Measurements from ENCODE around the gene GOLGA8B. TPM values are rescaled to one million over a fixed set of nuclear protein-coding genes. Genes with fewer than 3 reads are reported as not detected.
"Not testable (repeated sequence)": the region's sequence is repeated elsewhere in the genome, so short reads cannot be mapped to it uniquely, and the experiment has no call there.

Gene GOLGA8B
- total RNA-seq (1 to 10 TPM; 5.3 to 9.3 (median 6.0) TPM), polyA plus RNA-seq (1 to 10 TPM; 2.3 to 4.4 (median 3.9) TPM)
- long read RNA-seq, donor 1, partial matches to known transcripts: 1 of 2 reads
- long read RNA-seq, donor 1, other reads (novel, unspliced or antisense): 1 of 2 reads
- long read RNA-seq, donor 2, partial matches to known transcripts: 7 of 12 reads
- long read RNA-seq, donor 2, other reads (novel, unspliced or antisense): 5 of 12 reads

- Histone ChIP-seq H3K4me3 (peak within 1 kb of the TSS; percentile 71), H3K27me3 (ENCODE audit: insufficient read depth in 3 of 3, low read length in 2 of 3) (peaks cover 0 to 8% (median 2%) of the 10 kb centered on the region in 3 donors), H3K27ac (no peak within 1 kb of the TSS), H3K4me1 (no peaks in the 10 kb centered on the region), H3K36me3 (ENCODE audit: insufficient read depth in 1 of 2, low read depth in 1 of 2) (no peaks in the 10 kb centered on the region), H3K9me3 (no peaks in the 10 kb centered on the region)
- no peak for TF ChIP-seq CTCF (IDR thresholded peaks at IDR 0.05)
- WGBS, 3 donors: 1 to 2% (median 2%) methylated on average over 70 to 101 of the region's 101 CpGs
- intact Hi-C loops (cut with DNase I): loop anchor here (10.0 kb wide), 2 partner anchors 59 to 69 kb away; no protein-coding TSS in a partner anchor
- ATAC-seq (peak; percentile 76 to 90 (median 85)), DNase-seq (peak; percentile 57 to 78)
Measured at GRCh38 chr15:34583399-34584329, at the start of gene GOLGA8B. Gene GOLGA8B, minus strand, starts transcription at chr15:34583651. Its CDS starts 47,739 bp downstream, at chr15:34535912.

- 82 to 94% (median 90%) methylated on average over 3 of the region's 3 CpGs for WGBS, 3 donors
- H3K36me3 ChIP-seq (ENCODE audit: insufficient read depth in 1 of 2, low read depth in 1 of 2); H3K9me3 ChIP-seq; intact Hi-C loops (cut with DNase I); DNase-seq; H3K27ac ChIP-seq; ATAC-seq; H3K4me1 ChIP-seq; H3K27me3 ChIP-seq (ENCODE audit: insufficient read depth in 3 of 3, low read length in 2 of 3); H3K4me3 ChIP-seq: not testable (repeated sequence)
Measured at GRCh38 chr15:34633165-34633564, 49.7 kb upstream of the GOLGA8B start.

GRCh38 chr15:34628577-34629152, 45.2 kb upstream of the GOLGA8B start:
- intact Hi-C loops (cut with DNase I): loop anchor here in 1 of 2 donors (5.0 kb wide), 1 partner anchor 284 kb away; no protein-coding TSS in a partner anchor
- H3K9me3 ChIP-seq: no peaks in the 10 kb centered on the region
- H3K27me3 ChIP-seq (ENCODE audit: insufficient read depth in 3 of 3, low read length in 2 of 3): peaks cover 0 to 2% (median 0%) of the 10 kb centered on the region in 3 donors
- no peak overlapping the region for H3K27ac ChIP-seq
- DNase-seq (no peak), ATAC-seq (no peak)
- no peak overlapping the region for H3K4me3 ChIP-seq
- no peaks in the 10 kb centered on the region for H3K4me1 ChIP-seq
- H3K36me3 ChIP-seq (ENCODE audit: insufficient read depth in 1 of 2, low read depth in 1 of 2): no peaks in the 10 kb centered on the region
- TF ChIP-seq CTCF (IDR thresholded peaks at IDR 0.05): no peak
- 53 to 61% (median 59%) methylated on average over 2 of the region's 2 CpGs for WGBS, 3 donors

GRCh38 chr15:34625007-34625406, 41.6 kb upstream of the GOLGA8B start:
- DNase-seq: no peak
- no peak for ATAC-seq
- Histone ChIP-seq H3K4me1 (no peaks in the 10 kb centered on the region), H3K27ac (no peak overlapping the region), H3K9me3 (no peaks in the 10 kb centered on the region), H3K36me3 (ENCODE audit: insufficient read depth in 1 of 2, low read depth in 1 of 2) (no peaks in the 10 kb centered on the region), H3K27me3 (ENCODE audit: insufficient read depth in 3 of 3, low read length in 2 of 3) (peaks cover 0 to 2% (median 0%) of the 10 kb centered on the region in 3 donors), H3K4me3 (no peak overlapping the region)
- 56 to 61% (median 61%) methylated on average over 5 of the region's 5 CpGs for WGBS, 3 donors
- TF ChIP-seq CTCF (IDR thresholded peaks at IDR 0.05): no peak
- intact Hi-C loops (cut with DNase I): loop anchor here in 1 of 2 donors (5.0 kb wide), 1 partner anchor 287 kb away; no protein-coding TSS in a partner anchor

All from psoas muscle (tissue), 8 donors.